SIG-M5 treated with dmso at 0.1 percent for 504 hours (cell line): ENCODE results near the gene EDNRA.
"Not testable (repeated sequence)": the region's sequence is repeated elsewhere in the genome, so short reads cannot be mapped to it uniquely, and the experiment has no call there.

Source experiments
- DNase-seq: peaks from one replicate; lab custom pipeline; 2025; ENCODE audit not compliant: unreplicated experiment; lab: John Stamatoyannopoulos, UW

Gene EDNRA

GRCh38 chr4:147480891-147481576 is at the start of gene EDNRA:
Gene EDNRA, plus strand, starts transcription at chr4:147481097. Its CDS starts 4,585 bp downstream, at chr4:147485682.
- no peak for DNase-seq

GRCh38 chr4:147434370-147434769 is 46.5 kb upstream of the EDNRA start:
- not testable (repeated sequence) for DNase-seq

- DNase-seq = no peak
Observed at GRCh38 chr4:147440442-147440841, 40.5 kb upstream of the EDNRA start.

- DNase-seq = no peak
Observed at GRCh38 chr4:147447786-147448185, 33.1 kb upstream of the EDNRA start.

GRCh38 chr4:147453561-147454141 is 27.2 kb upstream of the EDNRA start:
- no peak for DNase-seq

- no peak for DNase-seq
Observed at GRCh38 chr4:147456706-147457105, 24.2 kb upstream of the EDNRA start.

- DNase-seq = no peak
Observed at GRCh38 chr4:147461161-147461560, 19.7 kb upstream of the EDNRA start.

GRCh38 chr4:147463065-147463464 is 17.8 kb upstream of the EDNRA start:
- DNase-seq = no peak

GRCh38 chr4:147465461-147465860 is 15.4 kb upstream of the EDNRA start:
- no peak for DNase-seq

- no peak for DNase-seq
Observed at GRCh38 chr4:147477439-147477838, 3.5 kb upstream of the EDNRA start.

- no peak for DNase-seq
Observed at GRCh38 chr4:147479376-147479775, 1.5 kb upstream of the EDNRA start.

GRCh38 chr4:147479786-147480185 is 1.1 kb upstream of the EDNRA start:
- DNase-seq = no peak

- no peak for DNase-seq
Observed at GRCh38 chr4:147480502-147480890, 401 bp upstream of the EDNRA start.

- no peak for DNase-seq
Observed at GRCh38 chr4:147481577-147482109, 746 bp downstream of the EDNRA start.

GRCh38 chr4:147482281-147482680 is 1.4 kb downstream of the EDNRA start:
- DNase-seq = no peak

GRCh38 chr4:147485167-147485566 is 4.3 kb downstream of the EDNRA start:
- no peak for DNase-seq

- no peak for DNase-seq
Observed at GRCh38 chr4:147487616-147488015, 6.7 kb downstream of the EDNRA start.

GRCh38 chr4:147488556-147488955 is 7.7 kb downstream of the EDNRA start:
- DNase-seq = no peak

- no peak for DNase-seq
Observed at GRCh38 chr4:147491086-147491485, 10.2 kb downstream of the EDNRA start.

GRCh38 chr4:147492306-147492705 is 11.4 kb downstream of the EDNRA start:
- DNase-seq = no peak

- no peak for DNase-seq
Observed at GRCh38 chr4:147492761-147493160, 11.9 kb downstream of the EDNRA start.

GRCh38 chr4:147493307-147493706 is 12.4 kb downstream of the EDNRA start:
- no peak for DNase-seq

GRCh38 chr4:147494301-147494700 is 13.4 kb downstream of the EDNRA start:
- DNase-seq = no peak
